Panc1 (cell line): ENCODE measurements around the gene COTL1. TPM values are rescaled to one million over a fixed set of nuclear protein-coding genes. Genes with fewer than 3 reads are reported as not detected.

ENCODE experiments used
- ATAC-seq: fragments of 200-7000 bp; cut with Tn5 transposase; 2 replicates; pipeline ENCODE4 v1.9.1; 2020; ENCODE audit warnings: mild to moderate bottlenecking, moderate library complexity
- BruUV-seq: library from RNA; stranded (reverse); fragments of 400-500 nt; replicated peaks from 2 replicates; lab custom pipeline; 2021; lab: Mats Ljungman, UMichigan
- CTCF ChIA-PET: fragments of 300-600 bp; sonication (Branson Sonifier 250); formaldehyde crosslinking; loops from one replicate; lab custom pipeline; 2022; ENCODE audit warnings: antibody characterized with exemption; lab: Charles Lee
- POLR2A ChIA-PET: fragments of 300-600 bp; sonication (Branson Sonifier 250); formaldehyde crosslinking; loops from one replicate; lab custom pipeline; 2022; ENCODE audit warnings: antibody characterized with exemption; lab: Charles Lee
- DNase-seq: peaks from one replicate; pipeline ENCODE4 v3.0.0-alpha.2; 2010; ENCODE audit warnings: low read depth, low spot score
- H3K27ac ChIP-seq: 2 replicates; pipeline ENCODE4 v1.5.1; 2011; ENCODE audit warnings: mild to moderate bottlenecking, low read length, inconsistent platforms
- H3K27me3 ChIP-seq: fragments of 200-500 bp; sonication (Bioruptor generic); 2 replicates; pipeline ENCODE4 v1.6.0; 2014; ENCODE audit warnings: low read length, inconsistent platforms; ENCODE audit not compliant: control insufficient read depth, insufficient read depth
- H3K36me3 ChIP-seq: fragments of 200-500 bp; sonication (Bioruptor generic); 2 replicates; pipeline ENCODE4 v1.5.1; 2014; ENCODE audit warnings: inconsistent platforms, mild to moderate bottlenecking, low read length, moderate library complexity; ENCODE audit not compliant: control insufficient read depth, insufficient read depth
- H3K4me1 ChIP-seq: 2 replicates; pipeline ENCODE4 v1.5.1; 2011; ENCODE audit warnings: inconsistent platforms, mild to moderate bottlenecking, low read length, moderate library complexity; ENCODE audit not compliant: control insufficient read depth, insufficient read depth
- H3K4me3 ChIP-seq, 2 experiments: 2 replicates each; pipeline ENCODE4 v1.5.1; 2011 to 2012; ENCODE audit warnings: low read depth in 2 of 2, low read length in 2 of 2, mild to moderate bottlenecking in 2 of 2, inconsistent platforms in 1 of 2, moderate library complexity in 1 of 2
- H3K9me3 ChIP-seq: fragments of 200-500 bp; sonication (Bioruptor generic); 2 replicates; pipeline ENCODE4 v1.5.1; 2014; ENCODE audit warnings: low read depth, mild to moderate bottlenecking, inconsistent platforms, low read length, moderate library complexity; ENCODE audit not compliant: control insufficient read depth, insufficient read depth
- CTCF ChIP-seq: fragments of 450-650 bp; IDR thresholded peaks from 2 replicates; pipeline ENCODE4 v1.5.1; 2017; ENCODE audit warnings: mild to moderate bottlenecking
- POLR2AphosphoS5 ChIP-seq: IDR thresholded peaks from 2 replicates; pipeline ENCODE4 v1.6.1; 2012; ENCODE audit warnings: mild to moderate bottlenecking, low read depth, low read length, moderate library complexity
- REST ChIP-seq, 2 experiments: IDR thresholded peaks; 2 replicates each; pipeline ENCODE4 v1.6.1; 2011 to 2012; ENCODE audit warnings: low read depth in 2 of 2, control low read depth in 1 of 2, low read length in 1 of 2, mild to moderate bottlenecking in 1 of 2, moderate library complexity in 1 of 2; ENCODE audit not compliant: insufficient read depth in 1 of 2
- SIN3A ChIP-seq: IDR thresholded peaks from 2 replicates; pipeline ENCODE4 v1.6.1; 2012; ENCODE audit warnings: low read depth, mild to moderate bottlenecking, low read length, moderate library complexity, borderline replicate concordance; ENCODE audit not compliant: insufficient read depth
- TCF7L2 ChIP-seq: IDR thresholded peaks from 2 replicates; pipeline ENCODE4 v1.6.1; 2011; ENCODE audit warnings: mild to moderate bottlenecking, low read depth, low read length, inconsistent platforms
- in situ Hi-C: cut with HindIII; loops from 2 replicates; pipeline ENCODE4 v1.10.0; 2016; ENCODE audit warnings: low sequenced_read_pairs, low pct_unique_long_range_greater_than_20kb
- intact Hi-C: fragments of 100-400 bp; cut with micrococcal nuclease; formaldehyde crosslinking; loops from one replicate; pipeline ENCODE4 v1.10.0; 2022; ENCODE audit not compliant: unreplicated experiment
- total RNA-seq: library from RNA; stranded (reverse); gene quantifications from one replicate; pipeline ENCODE4 v1.2.1, GENCODE V29; 2021; ENCODE audit not compliant: unreplicated experiment

The COTL1 gene
- total RNA-seq, 1 experiment from 2014 or later = 302 TPM

- TF ChIP-seq POLR2AphosphoS5 (no peak), SIN3A (no peak), CTCF (no peak), REST (IDR thresholded peaks at IDR 0.05; ENCODE audit: insufficient read depth in 1 of 2, low read depth in 2 of 2, low read length in 1 of 2) (no peak), TCF7L2 (no peak)
- in situ Hi-C loops = no loop called here
- Histone ChIP-seq H3K4me3 (no peak overlapping the region), H3K9me3 (no peaks in the 10 kb centered on the region), H3K36me3 (no peaks in the 10 kb centered on the region), H3K4me1 (no peaks in the 10 kb centered on the region; the same call in 1 of the 2 replicates), H3K27me3 (no peaks in the 10 kb centered on the region), H3K27ac (no peak overlapping the region)
- DNase-seq = no peak
- no peak for ATAC-seq
- ChIA-PET POLR2A (no interaction called here), CTCF (no interaction called here)
- intact Hi-C loops = no loop called here
- BruUV-seq = no TSS peak
Observed at GRCh38 chr16:84550096-84550495, 67.8 kb downstream of the COTL1 start.

GRCh38 chr16:84548971-84549844, 68.7 kb downstream of the COTL1 start:
- intact Hi-C loops = no loop called here
- in situ Hi-C loops = no loop called here
- H3K36me3 ChIP-seq = no peaks in the 10 kb centered on the region
- TF ChIP-seq REST (IDR thresholded peaks at IDR 0.05; ENCODE audit: insufficient read depth in 1 of 2, low read depth in 2 of 2, low read length in 1 of 2) (no peak), SIN3A (no peak), TCF7L2 (no peak), POLR2AphosphoS5 (no peak), CTCF (no peak)
- DNase-seq (no peak), ATAC-seq (no peak; the same call in 1 of the 2 replicates)
- no peaks in the 10 kb centered on the region for H3K9me3 ChIP-seq
- peaks cover 7% of the 10 kb centered on the region for H3K4me1 ChIP-seq
- CTCF ChIA-PET = no interaction called here
- no peak overlapping the region for H3K4me3 ChIP-seq
- BruUV-seq = no TSS peak
- no peak overlapping the region for H3K27ac ChIP-seq
- no peaks in the 10 kb centered on the region for H3K27me3 ChIP-seq
- POLR2A ChIA-PET = interaction anchor here (0.7 kb wide), 1 partner anchor 13 kb away, joined by 10 read pairs; no protein-coding TSS in a partner anchor
